Stimulated activated CD4-positive, alpha-beta T cell treated with anti-CD3 and anti-CD28 coated beads, Interleukin-4, amount 100 ng/mL, for 48 hours (primary cell): ENCODE measurements around the gene NFS1.
"Not testable (repeated sequence)": the region's sequence is repeated elsewhere in the genome, so short reads cannot be mapped to it uniquely, and the experiment has no call there.

Source experiments
- DNase-seq, 2 donors: peaks; one replicate each; pipeline ENCODE4 v3.0.0-alpha.2; 2020; ENCODE audit warnings: low read depth in 2 of 2

NFS1 gene

GRCh38 chr20:35729836-35730582 lies 30.9 kb upstream of the NFS1 start:
- DNase-seq = no peak

GRCh38 chr20:35729283-35729807 lies 30.2 kb upstream of the NFS1 start:
- no peak for DNase-seq

- DNase-seq = no peak
Measured at GRCh38 chr20:35726842-35727711, 27.9 kb upstream of the NFS1 start.

DNA sequence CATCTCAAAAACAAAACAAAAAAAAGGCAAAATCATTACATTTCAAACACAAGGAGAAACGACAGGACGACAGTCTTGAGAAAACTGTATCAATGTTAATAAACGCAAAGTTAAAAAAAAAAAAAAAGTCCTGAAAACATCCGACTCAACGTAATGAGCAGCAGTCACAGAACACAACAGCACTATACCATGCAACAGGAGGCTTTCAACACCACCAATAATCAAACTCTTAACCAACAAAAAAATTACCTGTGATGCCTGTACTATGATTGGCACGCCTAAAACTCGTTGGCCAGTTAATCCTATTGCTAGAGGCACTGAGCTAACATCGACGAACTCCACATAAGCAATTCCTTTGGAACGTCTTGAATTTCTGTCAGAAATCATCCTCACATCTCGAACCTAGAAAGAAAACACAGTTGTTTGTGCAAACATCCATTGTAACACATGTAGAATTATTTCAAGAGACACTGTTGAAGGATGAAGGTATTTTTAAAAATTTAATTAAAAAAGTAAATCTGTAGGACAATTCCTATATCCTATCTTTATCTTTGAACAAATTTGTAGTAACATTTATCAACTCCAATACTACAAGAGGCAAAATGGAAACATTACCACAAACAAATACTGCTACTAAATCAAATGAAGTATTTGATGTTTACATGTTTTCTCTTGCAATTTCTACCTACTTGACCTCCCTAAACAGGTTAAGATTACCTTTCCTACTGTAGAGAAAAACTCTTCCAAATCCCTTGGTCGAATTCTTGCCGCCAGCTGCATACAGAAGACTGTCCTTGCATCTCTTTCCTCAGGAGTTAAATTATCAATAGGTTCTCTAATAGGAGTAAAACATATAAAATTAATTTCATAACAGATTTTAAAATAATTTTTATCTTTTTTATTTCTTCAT lies 25.4 kb upstream of the NFS1 start:
- DNase-seq = no peak

DNA sequence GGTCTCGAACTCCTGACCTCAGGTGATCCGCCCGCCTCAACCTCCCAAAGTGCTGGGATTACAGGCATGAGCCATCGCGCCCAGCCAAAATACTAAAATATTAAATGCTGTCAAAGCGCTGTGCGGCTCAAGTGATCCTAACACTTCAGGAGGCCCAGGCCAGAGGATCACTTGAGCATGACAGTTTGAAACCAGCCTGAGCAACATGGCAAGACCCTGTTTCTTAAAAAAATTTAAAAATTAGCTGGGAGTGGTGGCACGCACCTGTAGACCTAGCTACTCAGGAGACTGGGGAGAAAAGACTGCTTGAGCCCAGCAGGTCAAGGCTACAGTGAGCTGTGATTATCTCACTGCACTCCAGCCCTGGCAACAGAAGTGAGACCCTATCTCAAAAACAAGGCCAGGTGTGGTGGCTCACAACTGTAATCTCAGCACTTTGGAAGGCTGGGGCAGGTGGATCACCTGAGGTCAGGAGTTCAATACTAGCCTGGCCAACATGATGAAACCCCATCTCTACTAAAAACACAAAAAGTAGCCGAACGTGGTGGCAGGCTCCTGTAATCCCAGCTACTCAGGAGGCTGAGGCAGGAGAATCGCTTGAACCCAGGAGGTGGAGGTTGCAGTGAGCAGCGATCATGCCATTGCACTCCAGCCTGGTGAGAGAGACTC lies 24.6 kb upstream of the NFS1 start:
- DNase-seq = not testable (repeated sequence)

GRCh38 chr20:35723275-35723639 lies 24.1 kb upstream of the NFS1 start:
- DNase-seq = not testable (repeated sequence)

DNA sequence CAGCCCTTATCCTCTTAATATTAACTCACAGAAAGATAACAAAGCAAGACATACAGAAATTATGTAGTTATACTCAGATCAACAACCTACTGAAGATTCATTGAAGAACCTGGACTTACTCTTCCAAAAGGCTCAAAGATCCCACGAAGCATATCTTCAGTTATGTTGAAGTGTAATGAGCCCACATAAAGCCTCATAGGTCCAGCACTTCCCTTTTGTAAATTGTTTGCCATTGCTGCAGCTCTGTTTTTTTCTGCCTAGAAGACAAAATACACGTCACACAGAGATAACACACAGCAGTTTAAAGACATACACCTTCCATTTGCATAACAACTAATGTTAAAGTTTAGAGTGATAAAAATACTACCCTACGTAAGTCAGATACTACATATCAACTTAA lies 22.5 kb upstream of the NFS1 start:
- no peak for DNase-seq

DNA sequence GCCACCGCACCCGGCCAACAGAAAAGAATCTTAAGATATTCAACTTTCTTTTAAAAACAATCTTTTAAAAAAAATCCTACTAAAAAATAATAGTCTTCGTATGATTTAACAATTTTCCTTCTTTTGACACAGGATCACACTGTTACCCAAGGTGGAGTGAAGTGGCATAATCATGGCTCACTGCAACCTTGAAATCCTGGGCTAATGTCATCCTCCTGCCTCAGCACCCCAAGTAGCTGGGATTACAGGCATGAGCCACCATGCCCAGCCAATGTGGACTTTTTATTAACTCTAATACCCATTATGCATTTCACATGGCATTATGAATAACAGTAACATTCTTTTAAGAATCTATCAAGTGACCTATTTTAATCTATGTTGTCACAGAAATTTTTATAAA lies 22.1 kb upstream of the NFS1 start:
- no peak for DNase-seq

DNA sequence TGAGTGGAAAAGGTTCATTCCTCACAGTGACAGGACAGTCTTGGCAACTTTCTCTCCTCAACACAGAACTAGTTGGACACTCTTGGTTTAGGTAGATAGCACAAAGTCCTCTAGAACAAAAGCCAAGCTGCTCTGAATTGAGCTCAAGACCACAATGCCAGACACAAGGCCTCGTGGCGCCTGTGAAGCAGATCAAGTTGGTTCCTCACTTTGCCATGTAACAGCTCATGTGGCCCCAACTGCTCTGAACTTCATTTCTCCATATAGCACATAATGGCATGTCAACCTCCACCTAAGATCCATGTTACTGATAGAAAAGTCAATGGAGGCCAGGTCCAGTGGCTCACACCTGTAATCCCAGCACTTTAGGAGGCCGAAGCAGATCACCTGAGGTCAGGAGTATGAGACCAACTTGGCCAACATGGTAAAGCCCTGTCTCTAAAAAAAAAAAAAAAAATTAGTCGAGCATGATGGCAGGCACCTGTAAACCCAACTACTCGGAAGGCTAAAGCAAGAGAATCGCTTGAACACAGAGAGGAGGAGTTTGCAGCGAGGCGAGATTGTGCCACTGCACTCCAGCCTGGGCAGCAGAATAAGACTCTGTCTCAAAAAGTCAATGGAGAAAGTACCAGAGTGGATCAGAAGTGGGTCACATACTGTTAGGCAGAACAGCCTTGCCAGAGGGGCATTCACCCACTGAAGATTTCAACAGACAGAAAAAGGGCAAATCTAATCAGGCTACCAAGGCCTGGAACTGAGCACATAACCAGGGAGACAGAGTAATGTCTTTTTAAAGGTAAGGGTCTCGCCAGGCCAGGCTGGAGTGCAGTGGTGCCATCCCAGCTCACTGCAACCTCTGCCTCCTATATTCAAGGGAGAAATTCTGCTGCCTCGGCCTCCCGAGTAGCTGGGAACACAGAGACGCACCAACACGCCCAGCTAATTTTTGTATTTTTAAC lies 21.3 kb upstream of the NFS1 start:
- DNase-seq = no peak

GRCh38 chr20:35719717-35720116 lies 20.6 kb upstream of the NFS1 start:
- DNase-seq = no peak

DNA sequence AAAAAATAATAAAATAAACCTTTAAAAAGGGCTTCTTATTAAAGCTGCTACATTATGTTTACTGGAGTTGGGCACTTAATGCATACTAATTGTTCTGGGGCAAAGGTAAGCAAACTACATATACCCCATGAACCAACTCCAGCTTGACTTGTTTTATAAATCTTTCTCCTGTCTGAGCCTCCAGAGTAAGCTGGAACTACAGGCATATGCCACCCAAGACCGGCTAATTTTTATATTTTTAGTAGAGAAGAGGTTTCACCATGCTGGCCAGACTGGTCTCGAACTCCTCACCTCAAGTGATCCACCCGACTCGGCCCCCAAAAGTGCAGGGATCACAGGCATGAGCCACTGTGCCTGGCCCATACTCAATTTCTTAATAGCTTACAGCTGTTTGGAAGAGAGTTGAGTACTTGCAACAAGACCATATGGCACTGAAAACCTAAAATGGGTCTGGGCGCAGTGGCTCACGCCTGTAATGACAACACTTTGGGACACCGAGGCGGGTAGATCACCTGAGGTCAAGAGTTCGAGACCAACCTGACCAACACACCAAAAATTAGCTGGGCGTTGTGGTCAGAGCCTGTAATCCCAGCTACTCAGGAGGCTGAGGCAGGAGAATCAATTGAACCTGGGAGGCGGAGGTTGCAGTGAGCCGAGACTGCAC lies 20.0 kb upstream of the NFS1 start:
- DNase-seq = no peak

DNA sequence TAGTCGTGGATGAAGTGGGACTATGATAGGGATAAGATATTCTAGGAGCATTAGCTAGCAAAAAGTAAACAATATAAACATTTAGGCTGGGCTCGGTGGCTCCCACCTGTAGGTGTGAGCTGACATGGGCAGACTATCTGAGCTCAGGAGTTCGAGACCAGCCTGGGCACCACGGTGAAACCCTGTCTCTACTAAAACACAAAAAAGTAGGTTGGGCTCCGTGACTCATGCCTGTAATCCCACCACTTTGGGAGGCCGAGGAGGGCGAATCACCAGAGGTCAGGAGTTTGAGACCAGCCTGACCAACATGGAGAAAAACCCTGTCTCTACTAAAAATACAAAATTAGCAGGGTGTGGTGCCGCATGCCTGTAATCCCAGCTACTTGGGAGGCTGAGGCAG lies 19.2 kb upstream of the NFS1 start:
- DNase-seq = not testable (repeated sequence)

DNA sequence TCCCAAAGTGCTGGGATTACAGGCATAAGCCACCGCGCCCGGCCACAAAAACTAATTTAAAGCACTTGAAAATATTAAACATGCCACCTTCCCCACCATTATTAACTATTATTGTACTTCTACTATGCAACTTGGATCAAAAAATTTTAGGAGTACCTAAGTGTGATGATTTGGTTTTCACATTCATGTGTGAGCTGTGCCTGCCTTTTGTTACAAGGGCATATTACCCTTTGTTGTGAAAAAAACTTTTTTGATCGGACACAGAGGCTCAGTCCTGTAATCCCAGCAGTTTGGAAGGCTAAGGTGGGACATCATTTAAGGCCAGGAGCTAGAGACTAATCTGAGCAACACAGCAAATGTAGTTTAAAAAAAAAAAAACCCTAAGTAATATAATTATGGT lies 17.2 kb upstream of the NFS1 start:
- DNase-seq = no peak

- DNase-seq = no peak
Measured at GRCh38 chr20:35715652-35716051, 16.5 kb upstream of the NFS1 start.

GRCh38 chr20:35714127-35714526 lies 15.0 kb upstream of the NFS1 start:
- DNase-seq = no peak

DNA sequence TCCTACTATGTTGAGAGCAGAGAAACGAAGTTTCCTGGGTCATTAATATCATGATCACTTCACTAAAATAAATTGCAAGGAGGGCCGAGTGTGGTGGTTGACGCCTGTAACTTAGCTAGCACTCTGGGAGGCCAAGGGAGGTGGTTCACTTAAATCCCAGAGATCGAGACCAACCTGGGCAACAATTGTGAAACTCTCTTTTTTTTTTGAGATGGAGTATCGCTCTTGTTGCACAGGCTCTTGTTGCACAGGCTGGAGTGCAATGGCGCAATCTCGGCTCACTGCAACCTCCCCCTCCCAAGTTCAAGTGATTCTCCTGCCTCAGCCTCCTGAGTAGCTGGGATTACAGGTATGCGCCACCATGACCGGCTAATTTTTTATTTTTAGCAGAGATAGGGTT lies 14.0 kb upstream of the NFS1 start:
- DNase-seq = not testable (repeated sequence)

- no peak for DNase-seq
Measured at GRCh38 chr20:35711588-35712209, 12.5 kb upstream of the NFS1 start.

DNA sequence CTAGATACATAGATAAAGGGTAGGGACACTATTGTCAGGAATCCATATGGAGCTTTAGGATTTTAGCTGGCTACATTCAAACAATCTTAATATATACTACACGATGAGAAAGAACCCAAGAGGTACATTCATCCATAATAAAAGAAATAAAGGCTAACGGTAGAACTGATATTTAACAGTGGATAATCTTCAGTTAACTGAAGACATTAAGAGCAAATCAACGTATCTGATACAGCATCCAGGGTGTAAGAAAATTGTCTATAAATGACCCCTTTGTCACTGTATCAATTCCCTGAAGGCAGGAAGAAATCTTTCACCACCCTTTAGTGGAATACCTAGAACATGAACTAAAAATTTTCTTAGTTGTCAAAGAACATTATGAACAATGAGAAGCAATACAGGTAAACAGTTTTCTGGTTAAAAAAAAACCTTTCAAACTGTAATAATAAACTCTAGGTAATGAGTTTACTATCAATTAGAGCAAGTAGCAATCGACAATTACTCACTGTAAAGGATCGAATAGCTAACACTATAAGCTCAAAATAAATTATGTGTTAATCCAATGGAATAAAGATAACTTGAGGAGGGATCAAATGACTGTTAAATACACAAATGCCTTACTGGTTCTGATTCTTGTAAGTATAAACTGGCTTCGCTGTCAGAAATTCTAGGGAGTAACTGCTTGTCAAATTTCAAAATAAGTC lies 11.9 kb upstream of the NFS1 start:
- DNase-seq = no peak

GRCh38 chr20:35710039-35710438 lies 10.9 kb upstream of the NFS1 start:
- no peak for DNase-seq
